ENCODE results near the gene TRMT44.

- TF ChIP-seq CTCF (IDR thresholded peaks at IDR 0.05) (no peak), POLR2A (IDR thresholded peaks at IDR 0.05) (no peak), POLR2AphosphoS5 (IDR thresholded peaks at IDR 0.05) (no peak)
Observed at GRCh38 chr4:8493484-8493883, 52.9 kb downstream of the TRMT44 start.

Measured in prostate gland (tissue), 2 donors.